ENCODE data around the gene XAGE1A.

- no peak for TF ChIP-seq CTCF (IDR thresholded peaks at IDR 0.05)
- TF ChIP-seq POLR2A (IDR thresholded peaks at IDR 0.05) = no peak
Measured at GRCh38 chrX:52509916-52510315, 14.3 kb downstream of the XAGE1A start.
